HEK293 (cell line): ENCODE data around the gene SLIT1.

Experiments used
- CTCF ChIA-PET: fragments of 350-600 bp; formaldehyde crosslinking; extraction: SDS; loops from one replicate; lab custom pipeline; 2021; ENCODE audit warnings: antibody characterized with exemption; lab: Yijun Ruan, JAX
- POLR2A ChIA-PET: fragments of 300-600 bp; formaldehyde crosslinking; extraction: SDS; loops from one replicate; lab custom pipeline; 2020; ENCODE audit warnings: antibody characterized with exemption, inconsistent platforms; lab: Yijun Ruan, JAX
- H3K27ac ChIP-seq: fragments of 200-500 bp; sonication (Bioruptor generic); 2 replicates; pipeline ENCODE4 v1.5.1; 2014; ENCODE audit warnings: low read depth, low read length, control low read depth, inconsistent platforms; ENCODE audit errors: extremely low read depth
- H3K36me3 ChIP-seq, 2 experiments: fragments of 200-500 bp in 1 of 2; sonication (Bioruptor generic) in 1 of 2; 1 replicate in 1 of 2; 2 replicates in 1 of 2; pipeline ENCODE4 v1.5.1; 2014 to 2017; ENCODE audit warnings: inconsistent platforms in 2 of 2, low read length in 2 of 2; ENCODE audit not compliant: control insufficient read depth in 2 of 2, insufficient read depth in 1 of 2
- H3K4me1 ChIP-seq: fragments of 200-500 bp; sonication (Bioruptor generic); 2 replicates; pipeline ENCODE4 v1.5.1; 2014; ENCODE audit warnings: mild to moderate bottlenecking, low read length, inconsistent platforms; ENCODE audit not compliant: control insufficient read depth, insufficient read depth
- H3K4me3 ChIP-seq: 2 replicates; pipeline ENCODE4 v1.5.1; 2011; ENCODE audit warnings: low read depth, mild to moderate bottlenecking, control low read depth, low read length, moderate library complexity
- H3K9me3 ChIP-seq: fragments of 200-500 bp; sonication (Bioruptor generic); 2 replicates; pipeline ENCODE4 v1.5.1; 2014; ENCODE audit warnings: low read depth, low read length, inconsistent platforms; ENCODE audit not compliant: control insufficient read depth, insufficient read depth
- ATF2 ChIP-seq: fragments of 450-650 bp; formaldehyde crosslinking; IDR thresholded peaks from 2 replicates; pipeline ENCODE4 v1.5.1; 2016; ENCODE audit warnings: missing biosample characterization, missing genetic modification characterization, low read depth
- BCL11A ChIP-seq: fragments of 450-650 bp; formaldehyde crosslinking; IDR thresholded peaks from 2 replicates; pipeline ENCODE4 v1.5.1; 2016; ENCODE audit warnings: low read depth, missing biosample characterization, missing genetic modification characterization
- EGR2 ChIP-seq: fragments of 450-650 bp; formaldehyde crosslinking; IDR thresholded peaks from 2 replicates; pipeline ENCODE4 v1.5.1; 2016; ENCODE audit warnings: low read depth, missing biosample characterization, missing genetic modification characterization
- PRDM6 ChIP-seq: fragments of 450-650 bp; formaldehyde crosslinking; IDR thresholded peaks from 2 replicates; pipeline ENCODE4 v1.5.1; 2017; ENCODE audit warnings: missing biosample characterization, missing genetic modification characterization
- REPIN1 ChIP-seq: fragments of 450-650 bp; formaldehyde crosslinking; IDR thresholded peaks from 2 replicates; pipeline ENCODE4 v1.5.1; 2017; ENCODE audit warnings: missing biosample characterization, missing genetic modification characterization, low read depth
- TCF7L2 ChIP-seq: IDR thresholded peaks from 2 replicates; pipeline ENCODE4 v1.6.1; 2011; ENCODE audit warnings: low read depth, mild to moderate bottlenecking, inconsistent platforms, low read length, moderate library complexity, borderline replicate concordance
- ZNF132 ChIP-seq: fragments of 450-650 bp; formaldehyde crosslinking; IDR thresholded peaks from 2 replicates; pipeline ENCODE4 v1.5.1; 2017; ENCODE audit warnings: missing biosample characterization, missing genetic modification characterization, borderline replicate concordance
- ZNF169 ChIP-seq: fragments of 450-650 bp; formaldehyde crosslinking; IDR thresholded peaks from 2 replicates; pipeline ENCODE4 v1.5.1; 2016; ENCODE audit warnings: missing biosample characterization, missing genetic modification characterization
- ZNF202 ChIP-seq: fragments of 450-650 bp; formaldehyde crosslinking; IDR thresholded peaks from 2 replicates; pipeline ENCODE4 v1.5.1; 2016; ENCODE audit warnings: missing biosample characterization, missing genetic modification characterization, borderline replicate concordance
- ZNF221 ChIP-seq: fragments of 450-650 bp; formaldehyde crosslinking; IDR thresholded peaks from 2 replicates; pipeline ENCODE4 v1.5.1; 2017; ENCODE audit warnings: missing biosample characterization, missing genetic modification characterization, borderline replicate concordance
- ZNF302 ChIP-seq: fragments of 450-650 bp; formaldehyde crosslinking; IDR thresholded peaks from 2 replicates; pipeline ENCODE4 v1.5.1; 2016; ENCODE audit warnings: missing biosample characterization, missing genetic modification characterization, low read depth
- ZNF341 ChIP-seq: fragments of 450-650 bp; formaldehyde crosslinking; IDR thresholded peaks from 2 replicates; pipeline ENCODE4; 2016; ENCODE audit warnings: low read depth, missing biosample characterization, missing genetic modification characterization
- ZNF48 ChIP-seq: fragments of 450-650 bp; formaldehyde crosslinking; IDR thresholded peaks from 2 replicates; pipeline ENCODE4 v1.5.1; 2016; ENCODE audit warnings: missing biosample characterization, missing genetic modification characterization
- ZNF549 ChIP-seq: fragments of 450-650 bp; IDR thresholded peaks from 2 replicates; pipeline ENCODE4 v1.5.1; 2018; ENCODE audit warnings: missing biosample characterization, missing genetic modification characterization, mild to moderate bottlenecking, inconsistent platforms, moderate library complexity
- ZNF596 ChIP-seq: fragments of 450-650 bp; IDR thresholded peaks from 2 replicates; pipeline ENCODE4 v1.5.0; 2018; ENCODE audit warnings: missing biosample characterization, mild to moderate bottlenecking, missing genetic modification characterization, moderate library complexity
- ZNF624 ChIP-seq: fragments of 450-650 bp; formaldehyde crosslinking; IDR thresholded peaks from 2 replicates; pipeline ENCODE4 v1.5.1; 2017; ENCODE audit warnings: missing biosample characterization, missing genetic modification characterization
- ZNF626 ChIP-seq: fragments of 450-650 bp; sonication (Bioruptor Pico); formaldehyde crosslinking; IDR thresholded peaks from 2 replicates; pipeline ENCODE4 v1.5.1; 2018; ENCODE audit warnings: missing biosample characterization, missing genetic modification characterization, inconsistent platforms
- ZNF629 ChIP-seq: fragments of 450-650 bp; formaldehyde crosslinking; IDR thresholded peaks from 2 replicates; pipeline ENCODE4 v1.5.1; 2017; ENCODE audit warnings: missing biosample characterization, missing genetic modification characterization
- ZNF76 ChIP-seq: fragments of 450-650 bp; formaldehyde crosslinking; IDR thresholded peaks from 2 replicates; pipeline ENCODE4; 2016; ENCODE audit warnings: low read depth, missing biosample characterization, missing genetic modification characterization, borderline replicate concordance
- ZSCAN16 ChIP-seq: fragments of 450-650 bp; formaldehyde crosslinking; IDR thresholded peaks from 2 replicates; pipeline ENCODE4 v1.5.1; 2016; ENCODE audit warnings: missing biosample characterization, missing genetic modification characterization
- ZSCAN5A ChIP-seq: fragments of 450-650 bp; formaldehyde crosslinking; IDR thresholded peaks from 2 replicates; pipeline ENCODE4 v1.5.1; 2016; ENCODE audit warnings: missing biosample characterization, missing genetic modification characterization
- TF ChIP-seq, protein P1 (sequence below): fragments of 450-650 bp; formaldehyde crosslinking; IDR thresholded peaks from 2 replicates; pipeline ENCODE4 v1.5.1; 2017; ENCODE audit warnings: missing biosample characterization, missing genetic modification characterization

The SLIT1 gene

GRCh38 chr10:97059006-97059871, 126.5 kb downstream of the SLIT1 start:
- no peaks in the 10 kb centered on the region for H3K9me3 ChIP-seq
- TF ChIP-seq REPIN1 (no peak), ATF2 (tag by site-specific recombination) (no peak), ZNF341 (tag by site-specific recombination) (peak; percentile 26; the same call in 1 of the 2 replicates)
- TF ChIP-seq, protein P1, sequence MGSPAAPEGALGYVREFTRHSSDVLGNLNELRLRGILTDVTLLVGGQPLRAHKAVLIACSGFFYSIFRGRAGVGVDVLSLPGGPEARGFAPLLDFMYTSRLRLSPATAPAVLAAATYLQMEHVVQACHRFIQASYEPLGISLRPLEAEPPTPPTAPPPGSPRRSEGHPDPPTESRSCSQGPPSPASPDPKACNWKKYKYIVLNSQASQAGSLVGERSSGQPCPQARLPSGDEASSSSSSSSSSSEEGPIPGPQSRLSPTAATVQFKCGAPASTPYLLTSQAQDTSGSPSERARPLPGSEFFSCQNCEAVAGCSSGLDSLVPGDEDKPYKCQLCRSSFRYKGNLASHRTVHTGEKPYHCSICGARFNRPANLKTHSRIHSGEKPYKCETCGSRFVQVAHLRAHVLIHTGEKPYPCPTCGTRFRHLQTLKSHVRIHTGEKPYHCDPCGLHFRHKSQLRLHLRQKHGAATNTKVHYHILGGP (tag by site-specific recombination): no peak
- TF ChIP-seq, all 188 proteins: peak for 1
- ChIA-PET POLR2A (no interaction called here), CTCF (interaction anchor here (1.1 to 7.2 kb wide), 4 partner anchors 9 to 151 kb away, joined by 3 to 46 read pairs (median 8); no protein-coding TSS in a partner anchor)
- H3K36me3 ChIP-seq: no peaks in the 10 kb centered on the region
- no peaks in the 10 kb centered on the region for H3K4me1 ChIP-seq
- no peak overlapping the region for H3K27ac ChIP-seq
- H3K4me3 ChIP-seq: no peak overlapping the region

GRCh38 chr10:97058521-97058920, 127.2 kb downstream of the SLIT1 start:
- no peak overlapping the region for H3K27ac ChIP-seq
- H3K36me3 ChIP-seq: no peaks in the 10 kb centered on the region
- CTCF ChIA-PET: interaction anchor here (0.7 to 7.2 kb wide), 3 partner anchors 8 to 22 kb away, joined by 3 to 46 read pairs (median 4); no protein-coding TSS in a partner anchor
- H3K9me3 ChIP-seq: no peaks in the 10 kb centered on the region
- POLR2A ChIA-PET: no interaction called here
- no peaks in the 10 kb centered on the region for H3K4me1 ChIP-seq
- TF ChIP-seq ZSCAN16 (no peak), ZNF132 (tag by site-specific recombination) (no peak), BCL11A (no peak)
- no peak overlapping the region for H3K4me3 ChIP-seq

- no peaks in the 10 kb centered on the region for H3K4me1 ChIP-seq
- H3K27ac ChIP-seq: no peak overlapping the region
- H3K9me3 ChIP-seq: no peaks in the 10 kb centered on the region
- POLR2A ChIA-PET: no interaction called here
- no peaks in the 10 kb centered on the region for H3K36me3 ChIP-seq
- CTCF ChIA-PET: interaction anchor here (0.5 to 7.2 kb wide), 4 partner anchors 14 to 949 kb away, joined by 3 to 46 read pairs (median 6); no protein-coding TSS in a partner anchor
- H3K4me3 ChIP-seq: no peak overlapping the region
- TF ChIP-seq ZNF624 (tag by site-specific recombination) (no peak), TCF7L2 (no peak), ZNF302 (tag by site-specific recombination) (no peak), ZNF341 (tag by site-specific recombination) (no peak), ZNF221 (tag by site-specific recombination) (no peak), ZNF169 (tag by site-specific recombination) (no peak), ZNF629 (tag by site-specific recombination) (no peak), ZNF48 (tag by site-specific recombination) (no peak), EGR2 (tag by site-specific recombination) (no peak), ZNF76 (tag by site-specific recombination) (no peak), ZNF549 (tag by site-specific recombination) (no peak), PRDM6 (tag by site-specific recombination) (no peak), ZNF626 (tag by site-specific recombination) (no peak), ZNF202 (no peak), ZNF596 (tag by site-specific recombination) (no peak), ZSCAN5A (tag by site-specific recombination) (no peak), BCL11A (no peak)
These were observed 128.1 kb downstream of the SLIT1 start for GRCh38 chr10:97057491-97058235.
